ENCODE measurements around the gene ISL2.

Gene ISL2

DNA sequence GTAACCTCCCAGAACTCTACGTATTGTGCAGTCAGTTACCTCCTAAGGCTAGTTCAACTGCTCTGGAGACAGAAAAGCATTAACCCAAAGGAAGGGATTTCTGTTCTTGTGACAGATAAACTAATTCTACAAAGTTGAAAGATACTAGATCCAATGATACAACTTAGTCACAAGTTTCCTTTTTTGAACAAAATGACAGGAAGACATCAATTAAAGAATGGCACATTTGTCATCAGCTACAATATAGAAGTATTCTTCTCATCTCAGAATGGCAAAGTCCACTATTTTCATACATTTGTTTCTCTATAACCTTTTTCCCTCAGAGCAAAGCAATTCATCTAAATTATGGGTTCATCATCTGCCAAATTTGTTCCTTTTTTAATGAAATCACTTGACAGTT, 43.7 kb downstream of the ISL2 start:
- DNase-seq = no peak

DNA sequence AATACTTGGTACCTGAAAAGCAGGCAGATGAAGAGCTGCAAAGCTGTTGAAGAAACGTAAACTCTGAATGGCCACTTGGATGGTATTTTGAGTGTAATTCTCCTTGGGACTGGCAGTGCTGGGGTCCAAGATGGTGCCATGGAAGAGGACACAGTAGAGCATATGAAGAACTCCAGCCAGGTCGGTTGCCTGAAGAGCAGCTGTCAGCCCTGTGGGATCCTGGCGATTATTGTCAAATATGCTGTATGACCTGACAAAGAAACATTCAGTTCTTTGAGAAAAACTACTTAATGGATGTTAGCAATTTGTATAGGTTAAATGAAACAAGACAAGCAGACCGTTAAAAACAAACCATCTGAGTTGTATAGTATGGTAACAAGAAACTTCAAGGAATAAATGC, 44.8 kb downstream of the ISL2 start:
- no peak for DNase-seq

DNA sequence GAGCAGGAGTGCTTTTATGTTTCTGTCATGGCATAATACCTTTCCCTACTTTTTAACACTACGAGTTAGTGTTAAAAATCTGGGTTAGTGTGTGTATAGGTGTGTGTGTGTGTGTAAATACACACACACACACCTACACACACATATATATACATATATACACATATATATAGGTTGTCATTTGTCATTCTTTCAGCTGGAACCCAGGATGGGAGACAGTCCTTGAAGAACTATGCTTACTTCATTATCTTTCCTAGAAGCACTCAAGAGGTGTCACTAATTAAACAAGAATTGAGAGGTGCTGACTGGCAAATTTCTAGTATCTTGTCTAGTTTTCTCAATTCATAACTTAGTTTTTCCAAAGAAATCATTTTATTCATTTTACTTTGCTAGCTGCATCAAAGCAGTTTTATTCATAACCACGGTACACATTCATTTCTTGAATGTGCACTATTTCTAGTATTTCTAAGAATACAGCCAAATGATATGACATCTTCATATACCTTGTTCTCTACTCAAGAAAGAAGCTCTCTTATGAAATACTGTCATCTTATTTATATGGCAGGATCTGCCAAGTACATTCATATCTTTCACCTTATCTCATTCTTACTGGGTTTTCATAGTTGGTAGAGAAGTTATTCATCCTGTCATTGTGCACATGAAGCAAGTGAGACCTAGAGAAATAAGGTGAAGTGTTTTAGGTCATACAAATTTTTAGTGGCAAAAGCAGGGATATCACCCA, 46.6 kb downstream of the ISL2 start:
- DNase-seq = no peak

DNA sequence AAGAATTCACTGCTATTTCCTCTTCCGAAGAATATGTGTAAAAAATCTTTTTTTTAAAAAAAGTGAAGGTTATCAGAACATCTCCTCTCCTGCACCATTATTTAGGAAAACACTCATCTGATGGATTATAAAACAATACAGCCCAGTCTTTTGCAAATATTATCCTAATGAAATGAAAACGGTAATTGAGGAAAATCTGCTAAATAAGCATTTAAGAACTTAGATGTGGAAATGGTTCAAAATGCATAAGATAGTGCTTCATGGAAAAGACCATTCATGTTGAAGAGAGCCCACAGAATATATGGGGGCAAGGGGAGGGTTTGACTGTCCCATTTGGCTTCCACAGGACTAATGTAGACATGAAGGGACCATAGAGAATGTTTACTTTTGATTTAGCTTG, 47.8 kb downstream of the ISL2 start:
- DNase-seq = no peak

DNA sequence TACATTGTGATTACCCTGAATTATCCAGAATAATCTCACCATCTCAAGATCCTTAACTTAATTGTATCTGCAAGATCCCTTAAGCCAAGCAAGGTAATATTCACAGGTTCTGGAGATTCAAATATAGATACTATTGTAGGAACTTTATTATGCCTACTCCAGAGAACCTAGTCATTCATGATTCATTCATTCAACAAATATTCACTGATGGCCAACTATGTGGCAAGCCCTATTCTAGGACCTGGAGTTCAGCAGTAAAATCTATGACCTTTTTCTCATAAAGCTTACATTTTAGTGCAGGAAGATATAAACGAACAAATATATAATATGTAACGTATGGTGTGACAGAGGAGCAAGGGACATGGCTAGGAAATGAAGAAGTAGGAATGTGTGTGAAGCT, 49.6 kb downstream of the ISL2 start:
- no peak for DNase-seq

DNA sequence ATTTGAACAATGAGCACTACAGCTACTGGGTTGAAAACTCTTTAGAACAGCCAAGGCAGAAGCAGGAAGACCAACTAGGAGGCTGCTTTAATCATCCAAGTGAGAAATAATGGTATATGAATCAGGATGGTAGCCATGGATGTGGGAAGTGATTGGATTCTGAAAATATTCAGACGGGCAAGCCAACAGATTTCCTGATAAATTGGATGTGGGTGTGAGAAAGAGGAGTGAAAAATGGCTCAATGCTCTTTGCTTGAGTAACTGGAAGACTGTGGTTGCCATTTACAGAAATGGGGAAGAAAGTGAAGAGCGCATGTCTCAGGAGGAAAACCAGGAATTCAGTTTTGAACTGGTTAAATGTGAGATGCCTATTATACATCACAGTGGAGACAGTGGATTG, 50.4 kb downstream of the ISL2 start:
- no peak for DNase-seq

DNA sequence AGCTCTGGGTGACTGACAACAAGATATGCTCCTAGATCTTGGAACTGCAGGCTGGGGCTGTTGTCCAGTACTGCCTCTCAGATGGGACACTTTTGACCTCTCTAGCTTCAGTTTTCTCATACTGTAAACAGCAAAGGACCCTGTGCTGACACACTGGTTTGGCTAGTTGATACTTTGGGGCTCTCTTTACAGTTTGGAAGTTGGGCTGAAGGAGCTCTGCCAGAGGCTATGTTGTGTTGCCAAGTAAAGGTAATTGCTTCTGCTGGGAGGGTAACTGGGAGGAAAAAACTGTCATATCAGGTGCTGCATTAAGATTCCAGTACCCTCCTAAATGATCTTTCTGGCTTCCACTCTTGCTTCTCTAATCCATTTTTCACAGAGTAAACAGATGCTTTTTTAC, 54.0 kb downstream of the ISL2 start:
- no peak for DNase-seq

DNA sequence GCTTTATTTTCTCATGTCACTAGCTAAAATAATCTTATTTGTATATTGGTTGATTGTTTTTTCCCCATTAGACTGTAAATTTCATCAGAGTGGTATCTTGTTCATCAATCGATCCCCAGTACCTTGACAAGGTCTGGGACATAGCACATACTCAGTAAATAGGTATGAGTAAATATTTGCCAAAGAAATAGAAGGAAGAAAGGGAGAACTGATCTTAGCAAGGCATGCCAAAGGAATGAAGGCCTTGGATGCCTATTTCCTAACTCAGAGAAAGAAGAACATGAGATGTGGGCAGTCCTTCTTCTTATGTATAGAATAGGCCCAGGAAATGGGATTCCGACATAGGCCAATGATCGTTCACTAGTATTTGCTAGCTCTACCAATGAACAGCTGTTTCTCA, 54.7 kb downstream of the ISL2 start:
- DNase-seq = no peak

DNA sequence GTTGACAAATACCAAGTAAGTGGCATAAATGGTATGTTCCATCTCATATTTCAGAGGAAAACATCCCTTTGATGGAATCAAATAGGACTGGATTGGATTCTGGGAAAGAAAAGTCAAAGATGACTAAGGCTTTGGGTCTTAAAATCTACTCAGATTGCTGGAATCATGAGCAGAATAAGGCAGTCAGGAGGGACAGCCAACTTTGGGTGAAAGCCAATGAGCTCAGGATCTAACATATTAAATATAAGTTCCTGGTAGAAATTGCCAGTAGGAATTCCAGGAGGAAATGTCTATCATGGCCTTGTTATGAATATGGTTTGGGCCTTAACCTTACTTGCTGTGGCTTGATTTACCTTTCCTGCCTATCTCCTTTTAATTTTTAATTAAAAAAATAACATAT, 55.3 kb downstream of the ISL2 start:
- no peak for DNase-seq

Measured in activated CD8-positive, alpha-beta memory T cell treated with anti-CD3 and anti-CD28 coated beads, Interleukin-2, amount 50 U/mL, for 48 hours (primary cell).